Uterus (tissue), 2 donors: ENCODE data around the gene LTBP4.

ENCODE experiments used
- POLR2A ChIP-seq, 2 donors: fragments of 450-650 bp; IDR thresholded peaks; one replicate each; pipeline ENCODE4 v1.6.1; 2016; ENCODE audit warnings: antibody characterized with exemption in 2 of 2, mild to moderate bottlenecking in 1 of 2, moderate library complexity in 1 of 2
- TF ChIP-seq, protein P1 (sequence below), 4 experiments: fragments of 200-600 bp in 2 of 4; fragments of 450-650 bp in 2 of 4; sonication (generic) in 2 of 4; IDR thresholded peaks; one replicate each; pipeline ENCODE4 v1.5.1; 2016 to 2019; ENCODE audit warnings: antibody characterized with exemption in 4 of 4, mild to moderate bottlenecking in 2 of 4, moderate library complexity in 1 of 4

DNA sequence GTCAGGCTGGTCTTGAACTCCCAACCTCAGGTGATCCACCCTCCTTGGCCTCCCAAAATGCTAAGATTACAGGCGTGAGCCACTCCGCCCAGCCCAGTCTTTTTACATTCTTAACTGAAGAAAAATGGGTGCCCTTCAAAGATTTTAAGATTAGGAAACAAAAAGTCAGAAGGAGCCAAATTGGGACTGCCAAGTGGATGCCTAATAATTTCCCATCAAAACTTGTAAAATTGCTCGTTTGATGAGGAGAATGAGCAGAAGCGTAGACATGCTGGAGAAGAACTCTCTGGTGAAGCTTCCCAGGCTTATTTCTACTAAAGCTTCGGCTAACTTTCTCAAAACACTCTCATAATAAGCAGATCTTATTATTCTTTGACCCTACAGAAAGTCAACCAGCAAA lies 57.9 kb downstream of the LTBP4 start:
- TF ChIP-seq, protein P1, sequence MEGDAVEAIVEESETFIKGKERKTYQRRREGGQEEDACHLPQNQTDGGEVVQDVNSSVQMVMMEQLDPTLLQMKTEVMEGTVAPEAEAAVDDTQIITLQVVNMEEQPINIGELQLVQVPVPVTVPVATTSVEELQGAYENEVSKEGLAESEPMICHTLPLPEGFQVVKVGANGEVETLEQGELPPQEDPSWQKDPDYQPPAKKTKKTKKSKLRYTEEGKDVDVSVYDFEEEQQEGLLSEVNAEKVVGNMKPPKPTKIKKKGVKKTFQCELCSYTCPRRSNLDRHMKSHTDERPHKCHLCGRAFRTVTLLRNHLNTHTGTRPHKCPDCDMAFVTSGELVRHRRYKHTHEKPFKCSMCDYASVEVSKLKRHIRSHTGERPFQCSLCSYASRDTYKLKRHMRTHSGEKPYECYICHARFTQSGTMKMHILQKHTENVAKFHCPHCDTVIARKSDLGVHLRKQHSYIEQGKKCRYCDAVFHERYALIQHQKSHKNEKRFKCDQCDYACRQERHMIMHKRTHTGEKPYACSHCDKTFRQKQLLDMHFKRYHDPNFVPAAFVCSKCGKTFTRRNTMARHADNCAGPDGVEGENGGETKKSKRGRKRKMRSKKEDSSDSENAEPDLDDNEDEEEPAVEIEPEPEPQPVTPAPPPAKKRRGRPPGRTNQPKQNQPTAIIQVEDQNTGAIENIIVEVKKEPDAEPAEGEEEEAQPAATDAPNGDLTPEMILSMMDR (IDR thresholded peaks at IDR 0.05): no peak
- TF ChIP-seq POLR2A (IDR thresholded peaks at IDR 0.05): no peak
